PC-3 (cell line): ENCODE measurements around the gene P2RX2.

Source experiments
- EZH2 ChIP-seq: fragments of 300-600 bp; sonication (generic); IDR thresholded peaks from one replicate; pipeline ENCODE4 v1.6.1; 2017; ENCODE audit warnings: antibody characterized with exemption, mild to moderate bottlenecking, low read length; ENCODE audit not compliant: unreplicated experiment
- TF ChIP-seq, protein P1 (sequence below): fragments of 300-600 bp; sonication (generic); conservative IDR thresholded peaks from 2 replicates; pipeline ENCODE4 v1.5.1; 2017; ENCODE audit warnings: antibody characterized with exemption, low read depth, mild to moderate bottlenecking, low read length

DNA sequence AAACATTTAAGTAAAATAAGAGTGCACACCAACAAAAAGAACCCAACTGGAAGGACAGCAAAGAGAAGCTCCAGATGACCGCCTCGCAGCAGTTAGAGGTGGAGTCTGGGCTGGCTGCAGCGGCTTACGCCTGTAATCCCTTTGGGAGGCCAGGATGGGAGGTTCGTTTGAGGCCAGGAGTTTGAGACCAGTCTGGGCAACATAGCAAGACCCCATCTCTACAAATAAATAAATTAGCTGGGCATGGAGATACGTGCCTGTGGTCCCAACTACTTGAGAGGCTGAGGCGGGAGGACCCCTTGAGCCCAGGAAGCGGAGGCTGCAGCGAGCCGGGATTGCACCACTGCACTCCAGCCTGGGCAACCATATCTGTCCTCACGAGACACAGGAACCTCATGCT, 23.4 kb upstream of the P2RX2 start:
- no peak for TF ChIP-seq EZH2
- TF ChIP-seq, protein P1, sequence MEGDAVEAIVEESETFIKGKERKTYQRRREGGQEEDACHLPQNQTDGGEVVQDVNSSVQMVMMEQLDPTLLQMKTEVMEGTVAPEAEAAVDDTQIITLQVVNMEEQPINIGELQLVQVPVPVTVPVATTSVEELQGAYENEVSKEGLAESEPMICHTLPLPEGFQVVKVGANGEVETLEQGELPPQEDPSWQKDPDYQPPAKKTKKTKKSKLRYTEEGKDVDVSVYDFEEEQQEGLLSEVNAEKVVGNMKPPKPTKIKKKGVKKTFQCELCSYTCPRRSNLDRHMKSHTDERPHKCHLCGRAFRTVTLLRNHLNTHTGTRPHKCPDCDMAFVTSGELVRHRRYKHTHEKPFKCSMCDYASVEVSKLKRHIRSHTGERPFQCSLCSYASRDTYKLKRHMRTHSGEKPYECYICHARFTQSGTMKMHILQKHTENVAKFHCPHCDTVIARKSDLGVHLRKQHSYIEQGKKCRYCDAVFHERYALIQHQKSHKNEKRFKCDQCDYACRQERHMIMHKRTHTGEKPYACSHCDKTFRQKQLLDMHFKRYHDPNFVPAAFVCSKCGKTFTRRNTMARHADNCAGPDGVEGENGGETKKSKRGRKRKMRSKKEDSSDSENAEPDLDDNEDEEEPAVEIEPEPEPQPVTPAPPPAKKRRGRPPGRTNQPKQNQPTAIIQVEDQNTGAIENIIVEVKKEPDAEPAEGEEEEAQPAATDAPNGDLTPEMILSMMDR, result no peak
